ENCODE data around the gene PLAC1. TPM values are rescaled to one million over a fixed set of nuclear protein-coding genes. Genes with fewer than 3 reads are reported as not detected.

PLAC1 gene
- total and polyA plus RNA-seq, 2 of the 4 experiments (the other 2 are of a cell fraction) = 0.36 to 0.74 TPM

DNA sequence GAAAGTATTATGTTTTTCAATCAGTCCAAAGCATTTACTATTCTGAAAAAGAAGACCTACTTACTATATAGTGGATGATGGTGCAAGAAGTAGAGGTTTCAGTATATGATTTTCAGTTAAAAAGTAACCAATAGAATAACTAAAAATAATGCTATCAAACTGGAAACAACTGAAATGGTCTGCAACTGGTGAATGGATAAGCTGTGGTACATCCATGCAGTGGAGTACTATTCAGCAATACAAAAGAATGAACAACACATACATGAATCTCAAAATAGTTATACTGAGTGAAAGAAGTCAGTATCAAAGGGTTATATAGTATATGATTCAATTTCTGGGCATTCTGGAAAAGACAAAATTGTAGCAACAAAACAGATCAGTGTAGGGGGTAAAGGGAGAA, 55.9 kb downstream of the PLAC1 start:
- no peak overlapping the region for H3K4me2 ChIP-seq (ENCODE audit: low read depth, low read length)
- H3K9me1 ChIP-seq (ENCODE audit: insufficient read depth, low read length) = peaks cover 12% of the 10 kb centered on the region; the same call in 1 of the 2 replicates
- no peak overlapping the region for H3K14ac ChIP-seq (replicated peaks; ENCODE audit: low read depth, low read length)
- ATAC-seq (ENCODE audit: low read depth) (no peak), DNase-seq (no peak)
- H2BK5ac ChIP-seq (ENCODE audit: low read depth, low read length, poor library complexity, severe bottlenecking) = no peak overlapping the region
- H3K9me3 ChIP-seq (ENCODE audit: control insufficient read depth, insufficient read depth, low read length) = no peaks in the 10 kb centered on the region
- H3K4ac ChIP-seq (ENCODE audit: low read depth, low read length) = no peak overlapping the region; the same call in 1 of the 2 replicates
- BruUV-seq (replicated peaks) = no TSS peak
- no peak overlapping the region for H3K27ac ChIP-seq (ENCODE audit: insufficient read depth, low read length)
- H4K91ac ChIP-seq (ENCODE audit: insufficient read depth, low read depth, low read length) = no peak overlapping the region
- ChIA-PET CTCF (no interaction called here), POLR2A (ENCODE audit: unreplicated experiment) (no interaction called here)
- no peak overlapping the region for H4K5ac ChIP-seq (ENCODE audit: low read depth, low read length)
- H3K18ac ChIP-seq (ENCODE audit: low read depth, low read length) = no peak overlapping the region
- H3K36me3 ChIP-seq (ENCODE audit: control insufficient read depth, insufficient read depth, low read length) = no peaks in the 10 kb centered on the region
- H4K20me1 ChIP-seq (ENCODE audit: insufficient read depth, low read length) = no peaks in the 10 kb centered on the region
- no peak overlapping the region for H3K4me3 ChIP-seq (ENCODE audit: insufficient read depth, low read depth, low read length)
- no peak overlapping the region for H2AK9ac ChIP-seq (replicated peaks; ENCODE audit: low read depth, low read length, poor library complexity)
- no peak overlapping the region for H2BK20ac ChIP-seq (ENCODE audit: low read depth, low read length)
- no peak overlapping the region for H2BK120ac ChIP-seq (ENCODE audit: low read depth, low read length)
- H4K8ac ChIP-seq (ENCODE audit: low read depth in 2 of 2, low read length in 2 of 2) = no peak overlapping the region
- no peaks in the 10 kb centered on the region for H3K27me3 ChIP-seq (ENCODE audit: control insufficient read depth, insufficient read depth, low read length)
- no peak overlapping the region for H2AFZ ChIP-seq (replicated peaks; ENCODE audit: low read length, poor library complexity)
- intact Hi-C loops (cut with micrococcal nuclease) (loop anchor here (5.0 kb wide), 1 partner anchor 150 kb away; no protein-coding TSS in a partner anchor), in situ Hi-C loops (cut with MboI; ENCODE audit: low sequenced_read_pairs) (no loop called here), dilution Hi-C loops (cut with HindIII; ENCODE audit: low sequenced_read_pairs, unreplicated experiment) (no loop called here)
- no peak for TF ChIP-seq RCOR1 (IDR thresholded peaks at IDR 0.05; ENCODE audit: insufficient replicate concordance, low read length)
- no peak for TF ChIP-seq POLR2A (IDR thresholded peaks at IDR 0.05; ENCODE audit: low read depth, low read length)
- TF ChIP-seq MXI1 (IDR thresholded peaks at IDR 0.05; ENCODE audit: borderline replicate concordance, low read depth, low read length) = no peak
- TF ChIP-seq SMC3 (IDR thresholded peaks at IDR 0.05; ENCODE audit: low read depth, low read length) = no peak
- TF ChIP-seq RAD21 (IDR thresholded peaks at IDR 0.05; ENCODE audit: low read length) = no peak
- TF ChIP-seq, protein P1, sequence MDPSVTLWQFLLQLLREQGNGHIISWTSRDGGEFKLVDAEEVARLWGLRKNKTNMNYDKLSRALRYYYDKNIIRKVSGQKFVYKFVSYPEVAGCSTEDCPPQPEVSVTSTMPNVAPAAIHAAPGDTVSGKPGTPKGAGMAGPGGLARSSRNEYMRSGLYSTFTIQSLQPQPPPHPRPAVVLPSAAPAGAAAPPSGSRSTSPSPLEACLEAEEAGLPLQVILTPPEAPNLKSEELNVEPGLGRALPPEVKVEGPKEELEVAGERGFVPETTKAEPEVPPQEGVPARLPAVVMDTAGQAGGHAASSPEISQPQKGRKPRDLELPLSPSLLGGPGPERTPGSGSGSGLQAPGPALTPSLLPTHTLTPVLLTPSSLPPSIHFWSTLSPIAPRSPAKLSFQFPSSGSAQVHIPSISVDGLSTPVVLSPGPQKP (IDR thresholded peaks at IDR 0.05; ENCODE audit: borderline replicate concordance, low read depth, low read length) = no peak
- no peak for TF ChIP-seq BHLHE40 (IDR thresholded peaks at IDR 0.05; ENCODE audit: low read depth, low read length)
- TF ChIP-seq RFX5 (IDR thresholded peaks at IDR 0.05; ENCODE audit: low read depth, low read length) = no peak
- no peak for TF ChIP-seq NFE2L2 (IDR thresholded peaks at IDR 0.05; ENCODE audit: low read depth, low read length)
- H2AK5ac ChIP-seq (ENCODE audit: low read depth, low read length) = no peak overlapping the region
- no peak overlapping the region for H3K56ac ChIP-seq (ENCODE audit: extremely low read depth, insufficient read depth, low read length)
- H3K4me1 ChIP-seq (ENCODE audit: control insufficient read depth, insufficient read depth, low read length) = peaks cover 15% of the 10 kb centered on the region
- no peak overlapping the region for H3K9ac ChIP-seq (ENCODE audit: low read depth, low read length)
- no peaks in the 10 kb centered on the region for H3K79me1 ChIP-seq (ENCODE audit: low read depth in 1 of 2, low read length in 2 of 2)
- H3K23ac ChIP-seq (ENCODE audit: low read depth, low read length) = no peak overlapping the region
- no peak overlapping the region for H2BK15ac ChIP-seq (ENCODE audit: low read depth, low read length)

All from IMR-90 (cell line).